HepG2 (cell line): ENCODE results near the gene ZNF75A. TPM values are rescaled to one million over a fixed set of nuclear protein-coding genes. Genes with fewer than 3 reads are reported as not detected.

Experiments used
- ATAC-seq: fragments of 200-7000 bp; cut with Tn5 transposase; 3 replicates; pipeline ENCODE4 v1.9.1; 2020; ENCODE audit warnings: mild to moderate bottlenecking, moderate library complexity
- BruUV-seq: library from RNA; stranded (reverse); fragments of 400-500 nt; replicated peaks from 2 replicates; lab custom pipeline; 2021; lab: Mats Ljungman, UMichigan
- CTCF ChIA-PET: fragments of 300-600 bp; formaldehyde crosslinking; extraction: SDS; loops from one replicate; lab custom pipeline; 2021; ENCODE audit warnings: low total read pairs, inconsistent platforms, low intra/inter-chr PET ratio; lab: Yijun Ruan, JAX
- POLR2A ChIA-PET: fragments of 350-600 bp; sonication (Branson Sonifier 250); formaldehyde crosslinking; loops from one replicate; lab custom pipeline; 2020; ENCODE audit warnings: antibody characterized with exemption, inconsistent platforms; lab: Yijun Ruan, JAX
- DNase-seq: peaks from one replicate; pipeline ENCODE4 v3.0.0-alpha.2; 2015; ENCODE audit warnings: low spot score
- FAIRE-seq: peaks from 3 replicates; lab custom pipeline; 2011; peaks lifted over from hg19 to GRCh38; lab: Jason Lieb, UNC
- H2AFZ ChIP-seq: one replicate; pipeline ENCODE4 v1.6.1; 2011; ENCODE audit warnings: low read length, inconsistent platforms
- H3K27ac ChIP-seq: fragments of 300-600 bp; 3 replicates; pipeline ENCODE4 v1.8.0; 2011; ENCODE audit warnings: mixed run types, mild to moderate bottlenecking, mixed read lengths, low read length, inconsistent platforms; ENCODE audit not compliant: insufficient read depth; ENCODE audit errors: extremely low read length
- H3K27me3 ChIP-seq, 2 experiments: fragments of 200-600 bp in 1 of 2; 2 replicates in 1 of 2; 3 replicates in 1 of 2; pipeline versions ENCODE4 v1.6.0 to v1.8.0; 2011; ENCODE audit warnings: low read length in 2 of 2, mild to moderate bottlenecking in 2 of 2, moderate library complexity in 2 of 2, inconsistent platforms in 1 of 2; ENCODE audit not compliant: insufficient read depth in 2 of 2, control insufficient read depth in 1 of 2
- H3K36me3 ChIP-seq, 2 experiments: fragments of 200-600 bp in 1 of 2; replicated peaks in 1 of 2; 2 replicates in 1 of 2; 3 replicates in 1 of 2; pipeline versions ENCODE4 v1.5.1 to v1.8.0; 2011; ENCODE audit warnings: low read length in 2 of 2, inconsistent platforms in 1 of 2; ENCODE audit not compliant: insufficient read depth in 2 of 2, control insufficient read depth in 1 of 2
- H3K4me1 ChIP-seq: 2 replicates; pipeline ENCODE4 v1.5.1; 2012; ENCODE audit warnings: low read length, inconsistent platforms; ENCODE audit not compliant: insufficient read depth
- H3K4me2 ChIP-seq: 2 replicates; pipeline ENCODE4 v1.6.0; 2011; ENCODE audit warnings: low read depth, low read length, inconsistent platforms
- H3K4me3 ChIP-seq, 3 experiments: fragments of 200-600 bp in 1 of 3; sonication (generic), shearing (Covaris generic) in 1 of 3; replicated peaks in 1 of 3; 2 replicates each; pipeline ENCODE4 v1.5.1; 2011 to 2016; ENCODE audit warnings: low read length in 3 of 3, inconsistent platforms in 2 of 3, low read depth in 2 of 3, mild to moderate bottlenecking in 2 of 3, control low read depth in 1 of 3, mixed read lengths in 1 of 3; ENCODE audit not compliant: insufficient read depth in 1 of 3
- H3K79me2 ChIP-seq: one replicate; pipeline ENCODE4 v1.6.1; 2011; ENCODE audit warnings: low read length, inconsistent platforms; ENCODE audit not compliant: insufficient read depth
- H3K9ac ChIP-seq: 2 replicates; pipeline ENCODE4 v1.6.0; 2011; ENCODE audit warnings: mild to moderate bottlenecking, low read depth, low read length, inconsistent platforms; ENCODE audit not compliant: insufficient read depth
- H3K9me3 ChIP-seq: 2 replicates; pipeline ENCODE4 v1.5.1; 2012; ENCODE audit warnings: mild to moderate bottlenecking, low read length
- H4K20me1 ChIP-seq: 2 replicates; pipeline ENCODE4 v1.6.0; 2011; ENCODE audit warnings: inconsistent platforms, mild to moderate bottlenecking, low read length, moderate library complexity; ENCODE audit not compliant: insufficient read depth
- CEBPB ChIP-seq: IDR thresholded peaks from 2 replicates; pipeline ENCODE4 v1.6.1; 2011; ENCODE audit warnings: low read depth, low read length, improper control_type of control experiment, borderline replicate concordance
- FOXA3 ChIP-seq: IDR thresholded peaks from 2 replicates; pipeline ENCODE4 v1.6.1; 2016; ENCODE audit warnings: missing genetic modification reagents, missing compliant biosample characterization
- FOXO1 ChIP-seq: sonication (generic); formaldehyde crosslinking; IDR thresholded peaks from 2 replicates; pipeline ENCODE4 v1.4.0; 2020; ENCODE audit warnings: missing genetic modification reagents
- FOXP1 ChIP-seq, 2 experiments: fragments of 450-650 bp in 1 of 2; IDR thresholded peaks; 2 replicates each; pipeline ENCODE4 v1.6.1; 2017 to 2018; ENCODE audit warnings: antibody characterized with exemption in 1 of 2
- FOXP4 ChIP-seq: sonication (generic); formaldehyde crosslinking; IDR thresholded peaks from 2 replicates; pipeline ENCODE4 v1.4.0; 2020; ENCODE audit warnings: missing genetic modification reagents
- GATAD2A ChIP-seq: IDR thresholded peaks from 2 replicates; pipeline ENCODE4 v1.6.1; 2016
- KLF13 ChIP-seq: sonication (generic); formaldehyde crosslinking; IDR thresholded peaks from 2 replicates; pipeline ENCODE4 v1.4.0; 2020; ENCODE audit warnings: mild to moderate bottlenecking, missing genetic modification reagents
- MLLT10 ChIP-seq: sonication (generic); formaldehyde crosslinking; IDR thresholded peaks from 2 replicates; pipeline ENCODE4 v1.4.0; 2020; ENCODE audit warnings: missing genetic modification reagents
- NFKB2 ChIP-seq: sonication (generic); formaldehyde crosslinking; IDR thresholded peaks from 2 replicates; pipeline ENCODE4 v1.4.0; 2020; ENCODE audit warnings: missing genetic modification reagents, borderline replicate concordance
- NFKBIZ ChIP-seq: IDR thresholded peaks from 2 replicates; pipeline ENCODE4 v1.6.1; 2018; ENCODE audit warnings: missing genetic modification reagents, missing compliant biosample characterization
- SALL1 ChIP-seq: sonication (generic); formaldehyde crosslinking; IDR thresholded peaks from 2 replicates; pipeline ENCODE4 v1.8.0; 2022; ENCODE audit warnings: mild to moderate bottlenecking, missing genetic modification reagents
- ZNF180 ChIP-seq: sonication (generic); formaldehyde crosslinking; IDR thresholded peaks from 2 replicates; pipeline ENCODE4 v1.4.0; 2020; ENCODE audit warnings: low read depth, missing genetic modification reagents, borderline replicate concordance
- ZNF660 ChIP-seq: sonication (generic); formaldehyde crosslinking; IDR thresholded peaks from 2 replicates; pipeline ENCODE4 v1.5.1; 2020; ENCODE audit warnings: mild to moderate bottlenecking, low read depth, missing genetic modification reagents, borderline replicate concordance
- ZNF800 ChIP-seq: sonication (generic); formaldehyde crosslinking; IDR thresholded peaks from 2 replicates; pipeline ENCODE4 v1.4.0; 2020; ENCODE audit warnings: missing genetic modification reagents
- WGBS: methylation state at CpG from one replicate; pipeline ENCODE4 v1.1.6; 2017; ENCODE audit warnings: low lambda C conversion rate; 5-methylcytosine and 5-hydroxymethylcytosine counted together
- in situ Hi-C: cut with HindIII; loops from 2 replicates; pipeline ENCODE4 v1.10.0; 2017; ENCODE audit warnings: low pct_unique_long_range_greater_than_20kb; ENCODE audit not compliant: extremely low pct_ligation_motif_present
- intact Hi-C: fragments of 100-400 bp; cut with micrococcal nuclease; formaldehyde crosslinking; loops from one replicate; pipeline ENCODE4 v1.10.0; 2022; ENCODE audit not compliant: unreplicated experiment
- polyA plus RNA-seq, 8 experiments: library from polyadenylated mRNA; depleted of rRNA in 3 of 8; stranded (reverse) in 7 of 8; unstranded in 1 of 8; fragments of >200 nt; fragmentation: Illumina TruSeq in 4 of 8; extraction: Trizol in 4 of 8; gene quantifications; 2 replicates each; pipeline versions ENCODE4 v1.2.1 to v1.2.3, GENCODE V29; 2011 to 2016; ENCODE audit warnings: low read depth in 4 of 8, missing spikeins in 1 of 8, mixed read lengths in 1 of 8; ENCODE audit not compliant: insufficient read depth in 1 of 8
- total RNA-seq, 5 experiments: library from RNA; depleted of rRNA; stranded (reverse); fragments of >200 nt; fragmentation: Illumina TruSeq; extraction: Trizol; gene quantifications; 2 replicates each; pipeline ENCODE4 v1.2.3, GENCODE V29; 2016; ENCODE audit warnings: low read depth in 1 of 5
- TF ChIP-seq, protein P1 (sequence below): sonication (generic); formaldehyde crosslinking; conservative IDR thresholded peaks from 2 replicates; pipeline ENCODE4 v1.4.0; 2020; ENCODE audit warnings: missing genetic modification reagents
- TF ChIP-seq, protein P2 (sequence below): IDR thresholded peaks from 2 replicates; pipeline ENCODE4 v1.4.0; 2020; ENCODE audit warnings: mild to moderate bottlenecking, missing genetic modification reagents

ZNF75A gene
- total and polyA plus RNA-seq, 2 of the 13 experiments (the other 11 are each of a cell fraction or from before 2014, with no cell fraction given) = 1.4 to 2.1 TPM

GRCh38 chr16:3328643-3329042 lies 23.3 kb downstream of the ZNF75A start:
- Histone ChIP-seq H3K27ac (no peak overlapping the region), H2AFZ (no peak overlapping the region), H3K36me3 (no peaks in the 10 kb centered on the region), H3K4me3 (no peak overlapping the region), H3K27me3 (no peaks in the 10 kb centered on the region), H3K4me1 (peaks cover 14% of the 10 kb centered on the region), H3K4me2 (peak overlapping the region; percentile 37; the same call in 1 of the 2 replicates), H3K9ac (no peak overlapping the region), H3K9me3 (no peaks in the 10 kb centered on the region), H3K79me2 (no peaks in the 10 kb centered on the region), H4K20me1 (no peaks in the 10 kb centered on the region)
- no TSS peak for BruUV-seq
- in situ Hi-C loops (no loop called here), intact Hi-C loops (no loop called here)
- POLR2A ChIA-PET = no interaction called here
- ATAC-seq (peak; percentile 96), DNase-seq (peak; percentile 66), FAIRE-seq (peak; percentile 77)
- CTCF ChIA-PET = no interaction called here
- 0% methylated on average over 2 of the region's 2 CpGs for WGBS
- peak; percentile 21; the same call in 1 of the 2 replicates for TF ChIP-seq GATAD2A (CRISPR knock-in tag)
- TF ChIP-seq FOXP1 (IDR thresholded peaks at IDR 0.05) = no peak
- peak; percentile 60 for TF ChIP-seq FOXP1 (CRISPR knock-in tag; IDR thresholded peaks at IDR 0.05)
- TF ChIP-seq, protein P1, sequence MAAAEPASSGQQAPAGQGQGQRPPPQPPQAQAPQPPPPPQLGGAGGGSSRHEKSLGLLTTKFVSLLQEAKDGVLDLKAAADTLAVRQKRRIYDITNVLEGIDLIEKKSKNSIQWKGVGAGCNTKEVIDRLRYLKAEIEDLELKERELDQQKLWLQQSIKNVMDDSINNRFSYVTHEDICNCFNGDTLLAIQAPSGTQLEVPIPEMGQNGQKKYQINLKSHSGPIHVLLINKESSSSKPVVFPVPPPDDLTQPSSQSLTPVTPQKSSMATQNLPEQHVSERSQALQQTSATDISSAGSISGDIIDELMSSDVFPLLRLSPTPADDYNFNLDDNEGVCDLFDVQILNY (CRISPR knock-in tag) = no peak
- TF ChIP-seq CEBPB = peak; percentile 74; the same call in 1 of the 2 replicates
- TF ChIP-seq ZNF180 (CRISPR knock-in tag) = no peak
- TF ChIP-seq ZNF800 (CRISPR knock-in tag) = no peak
- TF ChIP-seq FOXO1 = peak; percentile 43; the same call in 1 of the 2 replicates
- TF ChIP-seq, protein P2, sequence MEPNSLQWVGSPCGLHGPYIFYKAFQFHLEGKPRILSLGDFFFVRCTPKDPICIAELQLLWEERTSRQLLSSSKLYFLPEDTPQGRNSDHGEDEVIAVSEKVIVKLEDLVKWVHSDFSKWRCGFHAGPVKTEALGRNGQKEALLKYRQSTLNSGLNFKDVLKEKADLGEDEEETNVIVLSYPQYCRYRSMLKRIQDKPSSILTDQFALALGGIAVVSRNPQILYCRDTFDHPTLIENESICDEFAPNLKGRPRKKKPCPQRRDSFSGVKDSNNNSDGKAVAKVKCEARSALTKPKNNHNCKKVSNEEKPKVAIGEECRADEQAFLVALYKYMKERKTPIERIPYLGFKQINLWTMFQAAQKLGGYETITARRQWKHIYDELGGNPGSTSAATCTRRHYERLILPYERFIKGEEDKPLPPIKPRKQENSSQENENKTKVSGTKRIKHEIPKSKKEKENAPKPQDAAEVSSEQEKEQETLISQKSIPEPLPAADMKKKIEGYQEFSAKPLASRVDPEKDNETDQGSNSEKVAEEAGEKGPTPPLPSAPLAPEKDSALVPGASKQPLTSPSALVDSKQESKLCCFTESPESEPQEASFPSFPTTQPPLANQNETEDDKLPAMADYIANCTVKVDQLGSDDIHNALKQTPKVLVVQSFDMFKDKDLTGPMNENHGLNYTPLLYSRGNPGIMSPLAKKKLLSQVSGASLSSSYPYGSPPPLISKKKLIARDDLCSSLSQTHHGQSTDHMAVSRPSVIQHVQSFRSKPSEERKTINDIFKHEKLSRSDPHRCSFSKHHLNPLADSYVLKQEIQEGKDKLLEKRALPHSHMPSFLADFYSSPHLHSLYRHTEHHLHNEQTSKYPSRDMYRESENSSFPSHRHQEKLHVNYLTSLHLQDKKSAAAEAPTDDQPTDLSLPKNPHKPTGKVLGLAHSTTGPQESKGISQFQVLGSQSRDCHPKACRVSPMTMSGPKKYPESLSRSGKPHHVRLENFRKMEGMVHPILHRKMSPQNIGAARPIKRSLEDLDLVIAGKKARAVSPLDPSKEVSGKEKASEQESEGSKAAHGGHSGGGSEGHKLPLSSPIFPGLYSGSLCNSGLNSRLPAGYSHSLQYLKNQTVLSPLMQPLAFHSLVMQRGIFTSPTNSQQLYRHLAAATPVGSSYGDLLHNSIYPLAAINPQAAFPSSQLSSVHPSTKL (CRISPR knock-in tag) = peak; percentile 55; the same call in 1 of the 2 replicates
- no peak for TF ChIP-seq MLLT10 (CRISPR knock-in tag)
- no peak for TF ChIP-seq NFKB2 (CRISPR knock-in tag)
- no peak for TF ChIP-seq KLF13 (CRISPR knock-in tag)
- TF ChIP-seq FOXP4 (CRISPR knock-in tag) = 0 out of 2 replicates have a peak, but pooled peaks have one; percentile 33
- TF ChIP-seq NFKBIZ (CRISPR knock-in tag) = no peak
- peak; percentile 37 for TF ChIP-seq FOXA3 (CRISPR knock-in tag)
- peak; percentile 40; the same call in 1 of the 2 replicates for TF ChIP-seq SALL1 (CRISPR knock-in tag)
- no peak for TF ChIP-seq ZNF660
